DMS 273 (cell line): ENCODE results near the gene BORCS5.
"Not testable (repeated sequence)": the region's sequence is repeated elsewhere in the genome, so short reads cannot be mapped to it uniquely, and the experiment has no call there.

ENCODE experiments used
- DNase-seq: peaks from one replicate; lab custom pipeline; 2025; ENCODE audit not compliant: unreplicated experiment; lab: John Stamatoyannopoulos, UW

BORCS5 gene

DNA sequence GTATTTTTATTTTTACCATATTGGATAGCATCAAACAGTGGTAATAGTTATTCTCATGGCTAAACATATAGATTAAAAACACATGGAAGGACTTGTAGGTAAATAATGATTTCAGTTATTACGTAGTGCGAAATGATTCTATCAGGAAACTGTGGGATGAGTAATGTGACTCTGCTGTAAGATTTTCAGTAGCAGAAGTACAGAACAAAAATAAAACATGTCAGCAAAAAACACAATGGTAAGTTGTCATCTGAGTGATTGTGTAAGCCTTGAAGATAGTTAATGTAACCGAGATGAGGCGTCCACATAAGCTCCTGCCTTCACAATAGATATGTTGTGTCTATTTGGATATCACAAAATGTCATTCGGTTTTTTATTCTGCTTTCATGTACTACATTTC is 99.8 kb downstream of the BORCS5 start:
- DNase-seq, result no peak

DNA sequence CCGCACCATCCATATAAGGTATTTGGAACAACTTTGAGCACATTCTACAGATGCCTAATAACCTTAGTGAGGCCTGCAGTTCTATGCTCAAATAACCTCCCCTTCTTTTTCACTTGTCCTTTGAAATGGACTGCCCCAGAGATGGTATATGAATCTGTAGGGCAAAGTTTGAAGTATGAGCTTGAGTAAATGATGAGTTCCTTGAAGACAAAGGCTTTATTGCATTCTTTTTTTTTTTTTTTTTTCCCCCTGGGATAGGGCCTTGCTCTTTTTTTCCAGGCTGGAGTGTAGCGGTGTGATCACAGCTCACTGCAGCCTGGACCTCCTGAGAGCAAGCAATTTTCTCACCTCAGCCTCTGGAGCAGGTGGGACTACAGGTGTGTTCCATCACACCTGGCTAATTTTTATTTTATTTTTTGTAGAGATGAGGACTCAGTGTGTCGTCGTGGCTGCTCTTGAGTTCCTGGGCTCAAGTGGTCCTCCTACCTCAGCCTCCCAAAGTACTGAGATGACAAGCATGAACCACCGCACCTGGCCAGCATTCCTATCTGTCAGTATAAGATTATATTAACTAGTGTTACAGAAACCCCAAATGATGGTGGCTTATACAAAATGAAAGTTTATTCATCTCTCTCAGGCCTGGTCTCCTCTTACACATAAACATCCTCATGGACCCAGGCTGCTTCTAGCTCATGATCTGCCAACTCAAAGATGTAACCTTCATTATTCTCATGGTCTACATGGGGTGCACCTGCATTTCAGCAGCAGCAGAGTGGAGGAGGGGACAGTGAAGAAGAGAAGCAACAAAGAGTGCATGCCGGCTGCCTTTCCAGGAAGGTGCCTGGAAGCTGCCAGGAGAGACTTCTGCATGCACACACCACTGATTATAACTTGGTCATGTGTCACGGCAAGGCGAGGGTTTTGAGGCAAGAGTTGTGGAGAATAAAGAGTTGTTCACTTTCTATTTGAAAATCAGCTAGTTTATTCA is 104.4 kb downstream of the BORCS5 start:
- no peak for DNase-seq

DNA sequence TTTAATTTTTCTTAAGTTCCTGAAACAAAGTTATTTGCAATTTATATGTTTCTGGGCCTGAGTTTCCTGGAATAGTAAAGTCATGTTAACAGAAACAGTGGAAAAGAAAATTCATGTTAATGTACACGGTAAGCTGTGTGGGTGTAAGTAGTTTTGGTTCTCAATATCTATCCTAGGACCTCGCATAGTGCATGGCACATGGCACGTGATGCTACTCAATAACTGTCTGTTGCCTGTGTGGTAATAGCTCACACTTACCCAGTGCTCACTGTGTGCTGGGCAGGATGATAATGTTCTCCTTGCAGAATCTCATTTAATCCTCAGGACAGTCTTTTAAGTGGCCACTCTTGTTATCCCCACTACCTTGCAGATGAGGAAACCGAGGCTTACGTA is 105.0 kb downstream of the BORCS5 start:
- DNase-seq, result no peak

DNA sequence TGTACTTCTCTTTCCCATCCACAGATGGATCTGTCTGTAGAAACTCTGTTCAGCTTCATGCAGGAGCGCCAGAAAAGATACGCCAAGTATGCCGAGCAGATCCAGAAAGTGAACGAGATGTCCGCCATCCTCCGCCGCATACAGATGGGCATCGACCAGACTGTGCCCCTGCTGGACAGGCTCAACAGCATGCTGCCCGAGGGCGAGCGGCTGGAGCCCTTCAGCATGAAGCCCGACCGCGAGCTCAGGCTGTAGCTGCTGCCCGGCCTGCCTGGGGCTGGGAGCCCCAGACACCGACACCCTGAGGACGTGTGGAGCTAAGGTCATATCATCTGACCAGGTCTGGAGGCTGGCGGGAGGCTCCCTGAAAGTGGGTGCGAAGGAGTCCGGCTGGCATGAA is 108.6 kb downstream of the BORCS5 start:
- no peak for DNase-seq

DNA sequence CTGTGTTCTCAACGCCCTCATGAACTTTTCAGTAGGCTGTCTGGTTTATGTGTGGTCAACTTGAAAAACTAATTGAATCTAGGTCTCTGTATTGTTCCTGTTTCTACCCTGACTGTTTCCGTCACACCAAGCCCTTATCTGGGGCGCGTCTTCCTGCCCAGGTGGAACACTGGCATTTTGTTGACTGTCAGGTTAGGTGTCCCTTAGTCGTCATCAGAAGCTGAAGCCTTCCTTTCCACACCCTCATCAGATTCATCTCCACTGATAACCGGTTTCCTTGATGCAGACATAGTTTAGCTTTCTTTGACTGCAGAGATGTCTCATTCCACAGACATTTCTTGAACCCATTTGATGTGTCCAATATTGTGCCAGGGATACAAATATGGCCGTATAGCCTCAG is 109.3 kb downstream of the BORCS5 start:
- no peak for DNase-seq

DNA sequence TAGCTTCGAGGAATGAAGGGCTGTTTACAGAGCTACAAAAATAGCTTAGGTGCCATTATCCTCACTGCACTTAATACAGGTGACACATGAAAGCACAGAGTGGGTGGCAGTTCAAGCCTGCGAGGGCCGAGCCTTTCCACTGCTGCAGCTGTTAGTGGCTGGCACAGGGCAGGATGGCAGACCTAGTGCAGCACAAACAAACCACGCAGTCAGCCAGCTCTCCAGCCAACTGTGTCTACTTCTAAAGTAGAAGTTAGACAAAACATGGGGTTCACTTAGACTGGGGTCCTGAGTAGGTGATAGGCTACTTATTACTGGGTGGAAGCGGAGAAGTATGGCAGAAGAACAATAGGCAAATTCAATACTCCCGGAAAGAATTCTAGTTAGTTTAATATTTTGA is 110.4 kb downstream of the BORCS5 start:
- no peak for DNase-seq

DNA sequence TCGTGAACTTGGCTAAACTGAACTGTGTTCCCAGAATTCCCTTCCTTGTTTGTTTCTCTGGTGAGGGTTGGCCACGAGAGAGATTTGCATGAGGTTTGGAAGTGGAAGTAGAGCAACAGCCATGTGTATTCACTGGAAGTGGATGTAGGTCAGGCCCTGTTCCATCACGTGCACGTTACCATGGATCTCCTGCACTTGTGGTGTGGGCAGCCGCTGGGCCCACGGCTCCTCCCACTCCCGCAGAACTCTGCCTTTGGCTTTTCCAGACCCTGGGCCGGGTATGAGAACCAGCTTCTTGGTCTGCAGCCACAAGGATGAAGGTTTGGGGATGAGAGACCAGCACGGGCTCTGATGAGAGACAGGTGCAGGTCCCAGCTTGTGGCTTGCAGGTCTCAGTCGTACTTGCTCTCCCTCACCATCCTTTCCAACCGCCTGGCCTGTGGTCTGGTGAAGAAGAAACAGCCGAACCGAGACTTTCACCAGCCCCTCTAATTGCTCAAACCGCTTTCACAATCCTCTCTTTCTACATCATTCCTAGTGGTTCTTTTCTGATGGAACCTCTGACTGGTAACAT is 110.9 kb downstream of the BORCS5 start:
- no peak for DNase-seq

DNA sequence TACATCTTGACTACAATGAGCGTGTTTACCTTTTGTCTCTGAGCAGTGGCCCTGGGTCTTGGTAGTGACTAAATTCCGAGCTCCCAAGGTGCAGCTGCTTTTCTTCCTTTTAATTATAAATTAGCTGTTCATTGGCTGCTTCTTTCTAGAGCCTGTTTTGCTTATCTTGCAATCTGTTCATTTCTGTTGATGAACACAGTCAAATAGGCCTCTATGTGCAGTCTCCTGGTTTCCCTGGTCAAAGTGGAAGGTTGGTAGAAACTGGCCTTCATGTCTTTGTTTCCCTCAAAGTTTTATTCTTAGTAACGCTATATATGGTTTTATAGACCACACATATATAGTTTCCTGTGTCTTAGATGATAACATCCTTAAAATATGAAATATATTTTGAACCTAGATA is 111.7 kb downstream of the BORCS5 start:
- DNase-seq, result no peak

DNA sequence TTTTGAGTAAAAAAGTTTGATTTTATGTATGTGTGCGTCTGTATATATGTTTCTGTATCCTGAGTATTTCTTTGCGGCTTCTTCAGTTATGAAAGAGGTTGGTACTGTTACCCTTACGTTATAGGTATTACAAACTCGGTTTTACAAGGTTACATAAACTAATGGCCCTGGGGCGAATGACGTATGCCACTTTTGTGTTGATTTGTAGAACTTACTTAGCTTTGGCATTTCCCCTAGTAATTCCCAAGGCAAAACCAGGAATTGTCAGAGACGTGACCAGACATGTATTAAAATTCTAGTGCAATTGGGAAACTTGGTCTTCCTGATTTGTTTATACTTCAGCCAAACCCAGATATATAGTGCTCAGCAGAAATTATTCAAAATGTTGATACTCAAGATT is 112.5 kb downstream of the BORCS5 start:
- no peak for DNase-seq

DNA sequence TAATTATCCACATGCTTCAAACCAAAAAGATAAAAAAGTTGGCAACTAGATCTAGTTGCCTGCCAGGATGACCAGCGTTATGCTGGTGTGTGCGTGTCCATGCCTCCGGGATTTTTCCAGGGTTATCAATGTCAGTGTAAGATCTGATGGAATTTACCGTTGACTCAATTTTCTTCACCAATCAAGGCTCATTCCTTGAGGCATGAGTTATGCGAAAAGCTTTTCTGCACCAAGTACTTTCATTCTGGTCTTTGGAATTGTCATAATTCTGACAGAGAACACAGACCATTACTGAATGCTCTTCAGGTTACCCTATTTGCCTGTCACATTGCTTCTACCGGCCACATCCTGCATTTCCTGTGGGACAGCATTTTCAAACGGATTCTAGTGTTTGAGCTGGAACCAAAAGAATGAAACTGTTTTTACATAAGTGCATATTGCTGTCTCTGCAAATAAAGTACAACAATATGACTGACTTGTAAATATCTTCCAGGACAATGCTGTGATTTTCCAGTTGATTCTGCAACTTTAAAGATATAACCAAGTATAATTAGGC is 114.0 kb downstream of the BORCS5 start:
- no peak for DNase-seq

DNA sequence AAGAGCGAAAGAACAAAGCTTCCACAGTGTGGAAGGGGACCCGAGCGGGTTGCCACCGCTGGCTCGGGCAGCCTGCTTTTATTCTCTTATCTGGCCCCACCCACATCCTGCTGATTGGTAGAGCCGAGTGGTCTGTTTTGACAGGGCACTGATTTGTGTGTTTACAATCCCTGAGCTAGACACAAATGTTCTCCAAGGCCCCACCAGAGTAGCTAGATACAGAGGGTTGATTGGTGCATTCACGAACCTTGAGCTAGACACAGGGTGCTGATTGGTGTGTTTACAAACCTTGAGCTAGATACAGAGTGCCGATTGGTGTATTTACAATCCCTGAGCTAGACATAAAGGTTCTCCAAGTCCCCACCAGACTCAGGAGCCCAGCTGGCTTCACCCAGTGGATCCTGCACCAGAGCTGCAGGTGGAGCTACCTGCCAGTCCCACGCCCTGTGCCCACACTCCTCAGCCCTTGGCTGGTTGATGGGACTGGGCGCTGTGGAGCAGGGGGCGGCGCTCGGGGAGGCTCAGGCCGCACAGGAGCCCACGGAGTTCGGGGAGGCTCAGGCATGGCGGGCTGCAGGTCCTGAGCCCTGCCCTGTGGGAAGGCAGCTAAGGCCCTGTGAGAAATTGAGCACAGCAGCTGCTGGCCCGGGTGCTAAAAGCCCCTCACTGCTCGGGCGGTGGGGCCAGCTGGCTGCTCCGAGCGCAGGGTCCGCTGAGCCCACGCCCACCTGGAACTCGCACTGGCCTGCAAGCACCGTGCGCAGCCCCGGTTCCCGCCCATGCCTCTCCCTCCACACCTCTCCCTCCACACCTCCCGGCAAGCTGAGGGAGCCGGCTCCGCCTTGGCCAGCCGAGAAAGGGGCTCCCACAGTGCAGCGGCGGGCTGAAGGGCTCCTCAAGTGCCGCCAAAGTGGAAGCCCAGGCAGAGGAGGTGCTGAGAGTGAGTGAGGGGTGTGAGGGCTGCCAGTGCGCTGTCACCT is 115.4 kb downstream of the BORCS5 start:
- not testable (repeated sequence) for DNase-seq

DNA sequence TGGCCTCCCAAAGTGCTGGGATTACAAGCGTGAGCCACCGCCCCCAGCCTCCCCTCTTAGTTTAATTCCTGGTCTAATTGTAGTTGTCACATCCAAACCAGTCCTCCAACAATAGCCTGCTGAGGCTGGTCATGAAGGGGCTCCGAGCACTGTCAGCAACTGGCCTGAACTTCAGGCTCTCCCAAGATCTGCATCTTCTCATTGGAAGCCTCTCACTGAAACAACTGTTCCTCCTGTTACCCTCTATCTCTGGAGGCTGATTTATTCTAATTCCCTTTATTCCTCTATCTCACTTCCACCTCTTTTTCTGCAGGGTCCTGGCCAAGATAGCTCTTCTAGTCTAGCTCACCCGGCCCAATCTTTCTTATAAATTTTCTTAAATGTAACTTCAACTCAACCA is 116.3 kb downstream of the BORCS5 start:
- DNase-seq, result no peak

DNA sequence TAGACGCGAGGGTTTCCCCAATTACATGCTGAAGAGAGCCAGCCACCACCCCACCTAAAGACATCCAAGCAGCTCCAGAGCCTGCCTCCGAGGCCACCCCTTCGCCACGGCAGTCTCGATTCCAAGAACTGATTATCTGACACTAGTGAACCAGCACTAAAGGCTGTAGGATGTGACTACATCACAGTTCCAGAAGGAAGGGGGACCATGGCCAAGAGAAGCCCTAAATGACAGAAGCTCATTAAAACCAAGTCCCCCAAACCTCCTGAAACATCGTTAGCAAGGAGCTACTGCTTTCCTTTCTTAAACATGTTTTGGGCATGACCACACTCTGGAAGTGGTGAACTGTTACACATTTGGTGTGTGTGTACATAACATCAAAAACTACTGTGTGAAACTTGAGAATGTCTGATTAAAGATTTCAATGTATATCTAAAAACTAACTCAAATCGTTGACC is 117.6 kb downstream of the BORCS5 start:
- DNase-seq, result no peak

DNA sequence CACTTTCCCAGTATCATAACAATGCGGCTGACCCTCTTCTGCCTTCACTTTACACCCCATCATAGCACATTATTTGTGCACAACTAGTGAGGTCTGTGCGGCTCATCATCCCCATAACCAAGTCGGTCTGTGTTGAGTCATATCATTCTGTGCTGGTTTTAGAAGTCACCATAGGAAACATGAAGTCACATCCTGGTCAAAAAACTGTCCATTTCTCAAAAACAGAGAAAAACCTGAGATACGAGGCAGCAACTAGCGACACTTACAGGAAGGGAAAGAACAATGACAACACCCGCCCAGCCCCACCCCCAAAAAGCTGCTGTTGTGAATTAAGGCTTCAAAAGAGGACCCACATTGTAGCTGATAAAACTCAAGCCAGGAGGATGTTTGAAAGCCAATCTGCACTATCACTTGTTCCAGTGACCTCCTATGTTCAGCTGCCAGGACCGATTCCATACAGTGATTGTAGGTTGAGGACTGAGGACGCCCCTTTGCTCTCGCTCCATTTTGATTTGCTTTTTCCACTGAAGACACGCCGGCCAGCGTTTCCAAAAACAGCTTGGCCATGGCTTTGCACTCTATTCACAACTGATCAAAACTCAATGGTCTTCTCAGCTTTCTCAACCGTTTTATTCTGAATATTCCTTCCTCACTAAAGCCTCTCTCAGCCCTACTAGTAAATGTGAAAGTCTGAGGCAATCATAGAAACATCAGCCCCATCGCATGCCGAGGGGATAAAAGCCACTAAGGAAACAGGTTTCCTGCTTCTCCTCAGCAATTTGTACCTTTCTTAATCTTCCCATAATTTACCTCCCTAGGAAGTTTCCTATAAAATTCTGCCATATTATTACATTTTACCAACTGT is 118.3 kb downstream of the BORCS5 start:
- DNase-seq, result no peak

DNA sequence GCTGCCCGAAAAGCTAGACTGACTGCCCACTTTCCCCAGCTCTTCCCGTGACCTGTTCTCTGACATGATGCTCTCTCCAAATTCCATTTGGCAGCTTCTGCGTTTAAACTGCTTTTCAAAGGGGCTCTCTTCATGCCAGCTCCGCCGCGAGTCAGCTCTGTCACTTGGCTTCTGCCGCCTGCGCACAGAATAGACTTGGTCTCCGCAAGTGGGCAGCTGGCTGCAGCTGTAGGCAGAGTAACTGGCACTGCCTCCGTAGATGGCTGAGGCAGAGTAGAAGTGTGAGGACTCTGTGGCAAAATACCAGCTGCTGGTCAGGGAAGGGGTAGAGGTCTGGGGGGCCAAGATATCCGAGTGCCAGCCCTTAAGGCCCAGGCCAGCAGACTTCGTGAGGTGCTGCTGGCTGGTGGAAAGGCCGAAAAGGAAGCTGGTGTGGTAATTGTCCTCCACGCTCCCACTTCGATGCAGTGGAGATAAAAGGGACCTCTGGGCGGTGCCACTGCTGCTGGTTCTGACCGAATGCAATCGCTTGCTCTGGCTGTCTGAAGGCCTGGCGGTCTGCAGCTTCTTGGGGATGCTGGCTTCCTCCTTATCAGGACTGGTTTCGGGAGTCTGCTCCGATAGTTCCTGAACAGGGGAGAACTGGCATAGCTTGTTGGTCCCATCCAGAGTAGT is 120.1 kb downstream of the BORCS5 start:
- no peak for DNase-seq

DNA sequence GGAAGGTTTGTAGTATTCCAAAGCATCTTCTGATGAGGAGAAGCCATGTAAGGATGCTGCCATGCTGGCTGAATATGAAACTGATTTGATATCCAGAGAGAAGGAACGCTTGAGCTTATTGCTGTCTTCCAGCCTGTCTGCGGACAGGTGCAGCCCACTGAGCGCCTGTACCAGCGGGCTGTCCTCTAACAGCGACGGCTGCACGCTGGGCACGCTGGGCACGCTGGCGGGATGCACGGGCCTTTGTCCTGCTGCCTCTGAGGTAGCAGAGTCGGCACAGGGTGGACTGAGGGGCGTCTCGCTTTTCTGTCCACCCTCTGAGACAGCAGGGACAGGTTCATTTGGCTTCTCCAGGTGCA is 120.6 kb downstream of the BORCS5 start:
- no peak for DNase-seq

DNA sequence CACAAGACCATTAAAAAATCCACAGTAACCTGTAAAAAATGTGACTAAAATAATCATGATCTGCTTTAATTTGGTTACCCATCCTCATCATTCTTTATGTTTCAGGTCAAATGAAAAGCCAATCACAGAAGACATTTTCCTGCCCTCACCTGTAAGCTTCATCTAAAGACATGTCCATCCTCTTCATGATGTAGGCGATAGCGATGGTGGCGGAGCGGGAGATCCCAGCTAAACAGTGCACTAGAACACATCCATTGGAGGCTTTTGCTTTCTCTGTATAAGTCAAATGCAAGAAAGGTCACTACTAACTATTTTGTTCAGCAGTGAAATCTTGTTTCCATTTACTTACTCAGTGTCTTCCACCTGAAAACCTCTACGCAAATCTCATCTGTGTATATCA is 123.2 kb downstream of the BORCS5 start:
- DNase-seq, result no peak

DNA sequence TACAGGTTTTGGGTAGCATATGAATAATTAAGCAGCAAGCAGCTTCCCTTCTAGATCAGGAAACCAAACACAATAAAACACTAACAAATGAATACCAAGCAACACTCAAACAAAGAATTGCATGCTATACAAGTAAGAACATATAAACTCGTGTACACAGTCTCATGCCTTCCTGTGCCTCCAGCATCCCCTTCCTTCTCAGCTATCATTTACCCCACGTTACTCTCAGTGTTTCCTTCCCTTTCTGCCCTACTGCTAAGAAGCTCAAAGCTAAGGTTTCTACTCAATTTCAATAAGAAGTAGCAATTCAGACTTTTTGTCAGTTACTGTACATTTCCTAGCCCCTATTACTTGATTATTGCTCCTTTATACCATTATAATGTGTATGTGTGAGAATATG is 124.8 kb downstream of the BORCS5 start:
- DNase-seq, result no peak

DNA sequence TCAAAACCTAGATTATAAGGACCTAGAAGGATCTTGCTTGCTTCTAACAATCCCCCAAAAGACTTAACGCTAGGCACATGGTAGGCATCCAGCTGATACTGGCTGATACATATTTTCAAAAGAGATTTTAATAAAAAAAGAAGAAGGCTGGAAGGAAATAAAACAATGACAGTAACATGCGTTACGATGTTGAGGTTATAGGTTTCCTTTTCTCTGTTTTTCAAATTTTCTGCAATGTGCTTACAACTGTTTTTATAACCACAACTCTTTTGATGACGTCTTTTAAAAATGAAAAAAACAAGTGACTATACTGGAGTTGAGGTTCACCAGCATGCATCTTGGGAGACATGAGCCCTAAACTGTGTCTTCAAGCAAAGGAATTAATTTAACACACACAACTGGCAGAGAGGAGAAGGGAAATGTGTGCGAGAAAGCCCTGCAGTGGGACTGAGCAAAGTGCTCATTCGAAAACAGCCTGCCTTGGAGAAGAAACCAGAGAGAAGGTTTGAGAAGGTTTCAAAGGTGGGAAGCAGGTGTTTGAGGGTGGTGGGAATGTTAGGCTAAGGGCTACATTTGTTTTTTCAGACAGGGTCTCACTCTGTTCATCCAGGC is 125.4 kb downstream of the BORCS5 start:
- DNase-seq, result no peak
